WTC11 (cell line): ENCODE measurements around the gene IGF2BP3. TPM values are rescaled to one million over a fixed set of nuclear protein-coding genes. Genes with fewer than 3 reads are reported as not detected.
A peak's percentile ranks its signal among the peaks of the same experiment; 100 is the strongest.

ENCODE experiments used
- ATAC-seq: fragments of 200-7000 bp; cut with Tn5 transposase; 2 replicates; pipeline ENCODE4 v1.10.0; 2021; ENCODE audit warnings: mild to moderate bottlenecking, moderate library complexity
- CTCF ChIA-PET: fragments of 300-600 bp; sonication (Branson Sonifier 250); formaldehyde crosslinking; loops from one replicate; lab custom pipeline; 2021; ENCODE audit warnings: antibody characterized with exemption; lab: Charles Lee
- POLR2A ChIA-PET: fragments of 350-600 bp; sonication (Branson Sonifier 250); formaldehyde crosslinking; loops from one replicate; lab custom pipeline; 2021; ENCODE audit warnings: antibody characterized with exemption; lab: Charles Lee
- DNase-seq: peaks from one replicate; pipeline ENCODE4 v3.0.0; 2021; ENCODE audit warnings: low spot score
- H3K27ac Mint-ChIP-seq: 2 replicates; pipeline ENCODE4 v1.8.0; 2021; ENCODE audit warnings: mixed read lengths
- H3K27me3 Mint-ChIP-seq: 2 replicates; pipeline ENCODE4 v1.8.0; 2021; ENCODE audit warnings: low read depth, mild to moderate bottlenecking, moderate library complexity, mixed read lengths
- H3K36me3 Mint-ChIP-seq: 2 replicates; pipeline ENCODE4 v1.8.0; 2021; ENCODE audit warnings: mixed read lengths
- H3K4me1 Mint-ChIP-seq: 2 replicates; pipeline ENCODE4 v1.8.0; 2022; ENCODE audit warnings: mixed read lengths
- H3K4me3 Mint-ChIP-seq: 2 replicates; pipeline ENCODE4 v1.8.0; 2021; ENCODE audit warnings: mild to moderate bottlenecking, moderate library complexity, mixed read lengths
- H3K9me3 Mint-ChIP-seq: 2 replicates; pipeline ENCODE4 v1.8.0; 2021; ENCODE audit warnings: mixed read lengths
- AFF4 ChIP-seq: sonication (generic); formaldehyde crosslinking; IDR thresholded peaks from 2 replicates; pipeline ENCODE4 v1.8.1; 2023; ENCODE audit warnings: mild to moderate bottlenecking, missing genetic modification reagents, borderline replicate concordance
- ARID4B ChIP-seq: sonication (generic); formaldehyde crosslinking; IDR thresholded peaks from 2 replicates; pipeline ENCODE4 v1.8.0; 2023; ENCODE audit warnings: missing genetic modification reagents, mild to moderate bottlenecking, borderline replicate concordance
- CBFB ChIP-seq: sonication (generic); formaldehyde crosslinking; IDR thresholded peaks from 2 replicates; pipeline ENCODE4 v1.8.1; 2022; ENCODE audit warnings: mild to moderate bottlenecking, low read depth, missing genetic modification reagents
- CDX4 ChIP-seq: fragments of 250-450 bp; sonication (Bioruptor Pico); IDR thresholded peaks from 2 replicates; pipeline ENCODE4 v1.9.0; 2021; ENCODE audit warnings: moderate library complexity, mild to moderate bottlenecking, inconsistent platforms, borderline replicate concordance
- CTCF ChIP-seq: fragments of 200-600 bp; IDR thresholded peaks from 2 replicates; pipeline ENCODE4 v1.8.0; 2022; ENCODE audit warnings: antibody characterized with exemption
- E2F1 ChIP-seq: sonication (generic); formaldehyde crosslinking; IDR thresholded peaks from 2 replicates; pipeline ENCODE4 v1.8.0; 2022; ENCODE audit warnings: mild to moderate bottlenecking, missing genetic modification reagents
- ELF4 ChIP-seq: sonication (generic); formaldehyde crosslinking; IDR thresholded peaks from 2 replicates; pipeline ENCODE4 v1.8.1; 2022; ENCODE audit warnings: low read depth, mild to moderate bottlenecking, moderate library complexity, missing genetic modification reagents
- EMX1 ChIP-seq: fragments of 250-450 bp; sonication (Bioruptor Pico); IDR thresholded peaks from 2 replicates; pipeline ENCODE4 v1.8.0; 2021; ENCODE audit warnings: mild to moderate bottlenecking
- FOXP1 ChIP-seq: sonication (generic); formaldehyde crosslinking; IDR thresholded peaks from 2 replicates; pipeline ENCODE4 v1.8.0; 2022; ENCODE audit warnings: missing genetic modification reagents, mild to moderate bottlenecking, moderate library complexity, borderline replicate concordance
- MXD4 ChIP-seq: fragments of 250-450 bp; sonication (Bioruptor Pico); IDR thresholded peaks from 2 replicates; pipeline ENCODE4 v1.8.0; 2021; ENCODE audit warnings: mild to moderate bottlenecking, moderate library complexity, borderline replicate concordance
- NFATC4 ChIP-seq: fragments of 250-450 bp; sonication (Bioruptor Pico); IDR thresholded peaks from 2 replicates; pipeline ENCODE4 v1.9.0; 2021; ENCODE audit warnings: mild to moderate bottlenecking
- NFYB ChIP-seq: sonication (generic); formaldehyde crosslinking; conservative IDR thresholded peaks from 2 replicates; pipeline ENCODE4 v1.8.0; 2022; ENCODE audit warnings: low read depth, missing genetic modification reagents
- OVOL2 ChIP-seq: fragments of 250-450 bp; sonication (Bioruptor Pico); IDR thresholded peaks from 2 replicates; pipeline ENCODE4 v1.9.0; 2021; ENCODE audit warnings: mild to moderate bottlenecking, borderline replicate concordance
- TEAD1 ChIP-seq: sonication (generic); formaldehyde crosslinking; IDR thresholded peaks from 2 replicates; pipeline ENCODE4 v1.8.0; 2022; ENCODE audit warnings: mild to moderate bottlenecking, missing genetic modification reagents
- ZBTB43 ChIP-seq: sonication (generic); formaldehyde crosslinking; IDR thresholded peaks from 2 replicates; pipeline ENCODE4 v1.8.1; 2023; ENCODE audit warnings: mild to moderate bottlenecking, missing genetic modification reagents
- ZNF317 ChIP-seq: sonication (generic); formaldehyde crosslinking; IDR thresholded peaks from 2 replicates; pipeline ENCODE4 v1.8.1; 2023; ENCODE audit warnings: low read depth, mild to moderate bottlenecking, moderate library complexity, missing genetic modification reagents, borderline replicate concordance
- ZNF416 ChIP-seq: fragments of 250-450 bp; sonication (Bioruptor Pico); IDR thresholded peaks from 2 replicates; pipeline ENCODE4 v1.9.0; 2021; ENCODE audit warnings: mild to moderate bottlenecking, inconsistent platforms
- ZNF425 ChIP-seq: fragments of 250-450 bp; sonication (Bioruptor Pico); conservative IDR thresholded peaks from 2 replicates; pipeline ENCODE4 v1.9.0; 2021; ENCODE audit warnings: mild to moderate bottlenecking
- ZNF512 ChIP-seq: sonication (generic); formaldehyde crosslinking; IDR thresholded peaks from 2 replicates; pipeline ENCODE4 v1.8.1; 2022; ENCODE audit warnings: missing genetic modification reagents, borderline replicate concordance
- total RNA-seq: library from RNA; stranded (reverse); gene quantifications from 3 replicates; pipeline ENCODE4 v1.2.3, GENCODE V29; 2021

IGF2BP3 gene
- total RNA-seq, 1 experiment from 2014 or later = 129 TPM

GRCh38 chr7:23514755-23515154 lies 44.5 kb upstream of the IGF2BP3 start:
- ChIA-PET CTCF (no interaction called here), POLR2A (interaction anchor here (0.7 kb wide), 1 partner anchor 1751 kb away, joined by 5 read pairs; no protein-coding TSS in a partner anchor)
- Mint-ChIP-seq H3K4me3 (no peak overlapping the region), H3K27ac (peak overlapping the region; percentile 91), H3K36me3 (peaks cover 91% of the 10 kb centered on the region), H3K27me3 (no peaks in the 10 kb centered on the region), H3K9me3 (peaks cover 5% of the 10 kb centered on the region), H3K4me1 (peaks cover 6% of the 10 kb centered on the region; the same call in 1 of the 2 replicates)
- no peak for DNase-seq
- no peak for ATAC-seq
- TF ChIP-seq ZNF416 (CRISPR knock-in tag) (no peak), EMX1 (CRISPR knock-in tag) (no peak), FOXP1 (CRISPR knock-in tag) (no peak), ZBTB43 (CRISPR knock-in tag) (no peak), NFYB (CRISPR knock-in tag) (no peak), ZNF512 (CRISPR knock-in tag) (no peak), ZNF317 (CRISPR knock-in tag) (no peak), NFATC4 (CRISPR knock-in tag) (no peak), ZNF425 (CRISPR knock-in tag) (no peak), ELF4 (CRISPR knock-in tag) (no peak), TEAD1 (CRISPR knock-in tag) (no peak), CBFB (CRISPR knock-in tag) (no peak), OVOL2 (no peak), CTCF (no peak), E2F1 (CRISPR knock-in tag) (no peak), MXD4 (CRISPR knock-in tag) (no peak), ARID4B (CRISPR knock-in tag) (no peak), CDX4 (no peak), AFF4 (CRISPR knock-in tag) (no peak)
